GM10847 (cell line): ENCODE measurements around the gene TMEM169.

Source experiments
- POLR2A ChIP-seq: IDR thresholded peaks from 2 replicates; pipeline ENCODE4 v1.6.1; 2011; ENCODE audit not compliant: insufficient read length; ENCODE audit errors: extremely low read depth

Gene TMEM169

GRCh38 chr2:216108967-216109921 lies 27.5 kb downstream of the TMEM169 start, which contains the start of gene XRCC5:
Gene XRCC5 (plus strand): TSS chr2:216109348. CDS start chr2:216109437, 89 bp downstream.
- peak; percentile 69 for TF ChIP-seq POLR2A

GRCh38 chr2:216109962-216110614 lies 28.4 kb downstream of the TMEM169 start:
- TF ChIP-seq POLR2A: no peak

- no peak for TF ChIP-seq POLR2A
Measured at GRCh38 chr2:216110620-216111019, 28.9 kb downstream of the TMEM169 start.

GRCh38 chr2:216111122-216111521 lies 29.4 kb downstream of the TMEM169 start:
- TF ChIP-seq POLR2A: no peak

- no peak for TF ChIP-seq POLR2A
Measured at GRCh38 chr2:216112926-216113325, 31.2 kb downstream of the TMEM169 start.

- TF ChIP-seq POLR2A: no peak
Measured at GRCh38 chr2:216113572-216113971, 31.9 kb downstream of the TMEM169 start.

GRCh38 chr2:216114382-216114713 lies 32.6 kb downstream of the TMEM169 start:
- no peak for TF ChIP-seq POLR2A

GRCh38 chr2:216114714-216115531 lies 33.2 kb downstream of the TMEM169 start:
- peak; percentile 42 for TF ChIP-seq POLR2A

- no peak for TF ChIP-seq POLR2A
Measured at GRCh38 chr2:216116418-216116817, 34.7 kb downstream of the TMEM169 start.

- no peak for TF ChIP-seq POLR2A
Measured at GRCh38 chr2:216117561-216118340, 36.0 kb downstream of the TMEM169 start.

GRCh38 chr2:216118474-216118873 lies 36.8 kb downstream of the TMEM169 start:
- TF ChIP-seq POLR2A: no peak

- no peak for TF ChIP-seq POLR2A
Measured at GRCh38 chr2:216119146-216119545, 37.4 kb downstream of the TMEM169 start.

- no peak for TF ChIP-seq POLR2A
Measured at GRCh38 chr2:216119986-216120385, 38.3 kb downstream of the TMEM169 start.

- no peak for TF ChIP-seq POLR2A
Measured at GRCh38 chr2:216121255-216121654, 39.5 kb downstream of the TMEM169 start.

GRCh38 chr2:216126943-216127342 lies 45.2 kb downstream of the TMEM169 start:
- TF ChIP-seq POLR2A: no peak
